GDM1 (cell line): ENCODE data around the gene RRAS2.

Experiments
- DNase-seq: peaks from one replicate; lab custom pipeline; 2025; lab: John Stamatoyannopoulos, UW

The RRAS2 gene

GRCh38 chr11:14336507-14337503, 22.2 kb downstream of the RRAS2 start:
- DNase-seq, result no peak

DNA sequence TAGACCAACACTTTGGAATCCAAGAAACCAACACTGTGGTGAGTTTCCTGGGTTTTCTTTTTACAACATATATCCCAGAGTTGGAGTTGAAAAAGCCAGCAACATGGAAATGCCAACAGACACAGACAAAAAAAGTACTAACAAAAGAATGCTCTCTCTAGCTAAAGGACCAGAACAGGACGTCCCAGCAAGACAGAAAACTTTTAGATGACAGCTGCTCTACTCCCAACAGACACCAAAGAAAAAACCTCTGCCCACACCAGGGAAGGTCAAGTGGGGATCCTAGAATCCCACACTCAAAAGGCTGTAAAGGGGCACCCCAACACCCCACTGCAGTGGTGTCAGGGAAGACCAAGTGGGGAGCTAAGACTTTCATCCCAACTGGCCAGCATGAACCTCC, 23.3 kb downstream of the RRAS2 start:
- DNase-seq, result no peak

DNA sequence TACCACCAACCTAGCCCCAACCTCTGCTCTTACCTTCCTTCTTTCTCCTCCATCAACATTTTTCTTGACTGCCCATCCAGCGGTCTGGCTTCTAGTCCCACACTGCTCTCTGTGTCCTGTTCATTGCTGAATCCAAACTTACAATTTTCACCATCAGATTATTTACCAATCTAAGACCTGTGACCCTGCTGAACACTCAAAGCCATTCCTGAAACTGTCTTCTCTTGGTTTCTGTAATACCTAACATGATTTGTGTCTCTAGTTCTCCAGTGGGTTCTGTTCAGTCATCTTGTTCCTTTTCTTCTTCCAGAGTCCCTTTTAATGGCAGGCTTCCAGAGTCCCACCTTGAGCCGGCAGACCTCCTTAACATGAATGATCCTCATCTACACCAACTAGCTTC, 24.1 kb downstream of the RRAS2 start:
- DNase-seq, result no peak

DNA sequence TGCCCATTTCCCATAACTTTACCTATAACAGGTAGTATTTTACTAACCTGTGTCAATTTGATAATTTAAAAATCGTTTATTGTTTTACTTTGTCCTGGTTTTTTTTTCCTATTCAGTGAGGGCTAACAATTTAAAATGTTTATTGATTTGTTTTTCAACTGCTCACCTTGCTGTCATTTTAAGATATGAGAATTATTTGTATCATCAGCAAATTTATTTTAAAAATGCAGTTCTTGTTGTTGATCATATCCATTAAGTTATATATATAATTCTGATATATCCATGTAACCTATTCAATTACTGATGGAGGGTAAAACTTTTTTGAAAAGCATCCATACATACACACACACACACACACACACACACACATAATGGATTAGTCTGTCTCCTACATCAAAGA, 24.8 kb downstream of the RRAS2 start:
- no peak for DNase-seq

- no peak for DNase-seq
These were observed 27.4 kb downstream of the RRAS2 start for GRCh38 chr11:14331476-14332136.

- no peak for DNase-seq
These were observed 28.1 kb downstream of the RRAS2 start for GRCh38 chr11:14330881-14331280.

DNA sequence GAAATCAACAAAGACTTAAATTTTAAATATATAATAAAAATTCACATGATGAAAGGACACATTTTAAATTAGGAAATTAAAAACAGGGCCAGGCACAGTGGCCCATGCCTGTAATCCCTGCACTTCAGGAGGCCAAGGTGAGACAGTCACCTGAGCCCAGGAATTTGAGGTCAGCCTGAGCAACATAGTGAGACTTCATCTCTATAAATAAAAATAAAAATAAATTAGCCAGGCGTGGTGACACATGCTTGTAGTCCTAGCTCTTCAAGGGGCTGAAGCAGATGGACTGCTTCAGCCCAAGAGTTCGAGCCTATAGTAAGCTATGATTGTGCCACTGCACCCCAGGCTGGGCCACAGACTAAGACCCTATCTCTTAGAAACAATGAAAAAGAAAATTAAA, 29.3 kb downstream of the RRAS2 start:
- DNase-seq, result no peak

DNA sequence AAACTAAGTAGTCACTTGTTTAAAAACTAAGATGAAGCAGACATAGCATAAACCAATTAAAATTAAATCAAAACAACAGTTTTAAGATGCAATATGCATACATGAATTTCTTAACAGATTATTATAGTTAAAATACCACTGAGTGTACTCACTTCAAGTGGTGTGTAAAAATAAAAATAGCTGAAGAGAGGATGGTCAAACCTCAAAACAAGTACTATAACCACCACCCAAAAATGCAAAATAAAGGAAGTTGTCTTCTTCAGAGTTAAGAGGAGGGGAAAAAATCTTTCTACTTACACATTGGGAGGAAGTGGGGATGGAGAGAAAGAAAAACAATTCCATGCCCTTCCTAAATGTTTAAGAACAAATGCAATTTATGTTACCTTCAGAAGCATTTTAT, 31.9 kb downstream of the RRAS2 start:
- DNase-seq, result no peak

- DNase-seq, result no peak
These were observed 35.8 kb downstream of the RRAS2 start for GRCh38 chr11:14323118-14323676.

DNA sequence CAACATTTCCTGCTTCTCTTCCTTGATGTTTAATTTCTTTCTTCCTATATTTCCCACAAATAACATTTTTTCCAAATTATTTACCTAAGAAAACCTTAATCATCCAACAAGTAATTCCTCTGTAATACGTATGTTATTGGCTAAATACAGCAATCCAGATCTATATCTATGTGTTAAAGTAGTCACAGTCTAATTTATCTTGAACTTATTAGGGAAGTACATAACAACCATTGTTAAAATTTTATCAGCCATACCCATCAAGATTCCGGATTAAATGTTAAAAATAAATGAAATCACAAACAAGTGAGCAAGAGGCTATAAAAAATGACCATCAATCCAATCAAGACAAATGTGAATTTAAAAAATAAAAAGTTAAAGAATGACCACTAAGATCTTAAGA, 36.5 kb downstream of the RRAS2 start:
- DNase-seq, result no peak

DNA sequence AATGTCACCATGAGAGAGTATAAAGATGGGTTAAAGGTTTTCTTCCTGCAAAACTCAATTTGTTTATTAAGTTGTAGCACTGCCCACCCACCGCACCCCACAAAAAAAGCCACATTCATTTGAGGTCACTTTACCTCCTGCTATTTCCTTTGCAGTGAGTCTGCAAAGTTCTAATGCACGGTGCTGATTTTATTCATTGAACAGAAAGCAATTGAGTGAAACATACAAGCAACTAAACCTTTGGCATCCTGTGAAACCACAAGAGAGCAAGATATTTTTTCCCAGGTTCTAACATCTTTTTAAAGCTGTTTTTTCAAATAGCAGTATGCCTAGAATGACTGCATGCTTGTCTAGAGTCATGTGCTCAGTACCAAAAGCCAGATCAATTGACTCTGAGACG, 39.0 kb downstream of the RRAS2 start:
- DNase-seq, result no peak

DNA sequence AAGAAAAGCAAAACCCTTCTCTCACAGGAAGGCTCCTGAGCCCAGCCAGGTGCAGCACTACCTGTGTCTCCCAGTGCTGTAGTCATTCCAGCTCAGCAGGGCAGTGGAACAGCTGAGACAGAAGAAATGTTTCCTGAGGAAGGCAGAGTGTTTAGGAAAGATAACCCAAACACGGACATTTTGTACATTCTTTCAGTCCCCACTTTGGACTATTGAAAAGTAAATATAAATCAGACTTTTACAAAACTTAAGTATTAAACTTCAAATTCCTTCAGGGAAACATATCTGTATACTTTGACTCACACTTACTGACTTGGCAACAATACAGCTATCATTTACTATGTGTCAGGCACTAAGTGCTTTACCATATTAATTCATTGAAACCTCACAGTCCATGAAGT, 40.4 kb downstream of the RRAS2 start:
- DNase-seq, result no peak

DNA sequence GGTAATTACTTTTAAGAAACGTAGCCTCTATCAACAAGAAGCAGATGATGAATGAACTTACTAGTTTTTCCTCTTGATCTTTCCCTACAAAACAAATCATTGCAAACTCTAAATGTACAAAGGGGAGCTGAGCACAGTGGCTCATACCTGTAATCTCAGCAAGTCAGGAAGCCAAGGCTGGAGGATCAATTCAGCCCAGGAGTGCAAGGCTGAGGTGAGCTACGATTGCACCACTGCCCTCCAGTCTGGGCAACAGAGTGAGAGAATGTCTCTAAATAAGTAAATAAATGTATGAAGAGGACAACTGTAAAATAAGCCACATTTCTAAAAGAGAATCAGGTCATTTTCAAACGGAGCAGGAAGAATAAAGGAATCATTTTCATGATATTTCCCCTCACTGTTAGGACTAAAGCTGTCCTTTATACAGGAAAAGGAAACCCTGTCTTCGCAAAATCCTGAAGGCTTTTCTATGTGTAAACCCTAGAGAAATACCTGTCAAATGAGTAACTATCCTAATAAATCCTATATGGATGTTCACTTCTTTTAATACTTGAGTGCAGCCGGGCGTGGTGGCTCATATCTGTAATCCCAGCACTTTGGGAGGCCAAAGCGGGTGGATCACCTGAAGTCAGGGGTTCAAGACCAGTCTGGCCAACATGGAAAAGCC, 41.2 kb downstream of the RRAS2 start:
- DNase-seq, result no peak

- DNase-seq, result no peak
These were observed 43.9 kb downstream of the RRAS2 start for GRCh38 chr11:14315130-14315529.

- DNase-seq, result no peak
These were observed 44.9 kb downstream of the RRAS2 start for GRCh38 chr11:14314127-14314526.

- no peak for DNase-seq
These were observed 46.1 kb downstream of the RRAS2 start for GRCh38 chr11:14312736-14313438.

DNA sequence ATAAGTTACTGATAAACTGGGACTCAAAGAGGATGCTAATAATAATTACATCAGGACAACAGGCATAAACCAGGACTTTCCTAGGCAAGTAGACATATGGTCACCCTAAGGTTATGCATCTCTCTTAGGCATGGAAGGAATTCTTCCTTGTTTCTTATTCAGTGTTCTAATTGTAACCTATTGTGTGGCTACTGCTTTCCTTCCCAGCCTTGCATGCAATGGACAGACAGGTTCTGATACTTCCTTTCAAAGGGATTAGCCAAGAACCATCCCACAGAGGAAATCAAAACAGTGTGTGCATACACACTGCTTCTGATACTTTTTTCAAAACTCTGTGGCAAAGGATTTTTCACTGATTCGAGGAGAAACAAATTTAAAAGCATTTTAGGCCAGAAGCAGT, 48.3 kb downstream of the RRAS2 start:
- no peak for DNase-seq

DNA sequence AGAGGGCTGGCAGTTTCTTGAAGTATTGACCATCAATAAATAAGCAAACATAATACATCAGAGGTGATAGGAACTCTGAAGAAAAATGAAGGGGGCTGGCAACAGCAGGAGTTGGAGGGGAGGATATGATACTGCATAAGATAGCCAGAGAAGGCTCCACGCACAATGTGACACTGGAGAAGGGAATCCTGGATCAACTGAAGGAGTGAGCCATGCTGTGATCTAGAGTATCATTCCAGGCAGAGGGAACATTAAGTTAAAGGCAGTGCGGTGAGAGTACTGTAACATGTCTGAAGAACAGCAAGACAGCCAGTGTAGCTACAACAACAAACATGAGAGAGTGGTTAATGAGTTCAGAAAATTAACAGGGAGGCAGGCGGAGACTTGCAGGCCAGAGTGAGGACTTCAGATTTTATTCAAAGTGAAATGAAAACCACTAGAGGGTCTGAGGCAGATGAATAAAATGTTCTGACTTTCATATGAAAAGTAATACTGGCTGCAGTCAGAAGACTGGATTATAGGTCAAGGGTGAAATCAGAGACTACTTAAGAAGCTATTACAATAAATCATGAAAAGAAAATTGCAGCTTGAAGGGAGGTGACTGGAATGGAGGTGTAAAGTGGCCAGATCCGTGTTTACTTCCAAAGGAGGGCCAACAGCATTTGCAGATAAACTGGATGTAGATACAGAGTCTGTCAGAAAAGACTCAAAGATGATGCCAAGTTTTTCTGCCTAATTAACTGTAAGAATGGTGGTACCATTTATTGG, 49.4 kb downstream of the RRAS2 start:
- DNase-seq, result no peak

DNA sequence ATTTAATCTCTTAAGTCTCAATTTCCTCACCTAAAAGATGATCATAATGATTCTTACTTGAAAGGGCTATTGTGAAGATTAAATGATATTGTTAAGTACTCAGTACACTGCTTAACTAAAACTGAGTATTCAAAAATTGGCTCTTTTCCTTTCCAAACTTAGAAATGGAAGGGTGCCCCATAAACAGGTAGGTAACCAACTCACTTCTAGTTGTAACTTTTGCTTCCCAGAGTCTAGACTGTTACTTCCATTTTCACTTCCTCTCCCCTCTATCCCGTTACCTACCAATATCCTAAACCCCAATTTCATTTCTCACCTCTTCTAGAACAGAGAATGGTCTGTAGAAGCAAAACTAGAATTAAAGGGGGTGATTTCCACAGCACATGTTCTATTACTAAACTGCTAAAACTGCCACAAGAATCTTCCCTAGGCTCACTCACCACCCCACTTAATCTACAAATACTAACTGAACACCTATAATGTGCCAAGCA, 50.0 kb downstream of the RRAS2 start:
- no peak for DNase-seq

GRCh38 chr11:14308114-14308896, 50.7 kb downstream of the RRAS2 start:
- DNase-seq, result no peak
